H7 (cell line): ENCODE data around the gene SDC1. TPM values are rescaled to one million over a fixed set of nuclear protein-coding genes. Genes with fewer than 3 reads are reported as not detected.

Experiments used
- DNase-seq: peaks from one replicate; pipeline ENCODE4 v3.0.0; 2012
- H3K27me3 ChIP-seq: 2 replicates; pipeline ENCODE4 v1.6.0; 2011; ENCODE audit warnings: mild to moderate bottlenecking, low read length; ENCODE audit not compliant: control insufficient read depth, insufficient read depth
- H3K36me3 ChIP-seq: replicated peaks from 2 replicates; pipeline ENCODE4 v1.5.1; 2011; ENCODE audit warnings: low read length; ENCODE audit not compliant: control insufficient read depth, insufficient read depth
- H3K4me3 ChIP-seq: 2 replicates; pipeline ENCODE4 v1.5.1; 2011; ENCODE audit warnings: low read depth, mild to moderate bottlenecking, control low read depth, low read length, moderate library complexity; ENCODE audit not compliant: insufficient read depth
- total RNA-seq: library from RNA; depleted of rRNA; stranded (reverse); fragments of >200 nt; shearing (Covaris generic); gene quantifications from 2 replicates; pipeline ENCODE4 v1.2.3, GENCODE V29; 2014; rRNA removed

Gene SDC1
- total RNA-seq, 1 experiment from 2014 or later = 38.5 TPM

- Histone ChIP-seq H3K4me3 (no peak overlapping the region), H3K36me3 (no peaks in the 10 kb centered on the region), H3K27me3 (no peaks in the 10 kb centered on the region; the same call in 1 of the 2 replicates)
- DNase-seq = no peak
Measured at GRCh38 chr2:20159411-20160070, 65.4 kb downstream of the SDC1 start.

- no peaks in the 10 kb centered on the region for H3K36me3 ChIP-seq
- no peak overlapping the region for H3K4me3 ChIP-seq
- no peak for DNase-seq
- no peaks in the 10 kb centered on the region; the same call in 1 of the 2 replicates for H3K27me3 ChIP-seq
Measured at GRCh38 chr2:20157193-20157891, 67.6 kb downstream of the SDC1 start.

- Histone ChIP-seq H3K4me3 (no peak overlapping the region), H3K27me3 (no peaks in the 10 kb centered on the region; the same call in 1 of the 2 replicates), H3K36me3 (no peaks in the 10 kb centered on the region)
- DNase-seq = no peak
Measured at GRCh38 chr2:20156836-20157192, 68.1 kb downstream of the SDC1 start.

GRCh38 chr2:20156076-20156759, 68.7 kb downstream of the SDC1 start:
- Histone ChIP-seq H3K4me3 (no peak overlapping the region), H3K27me3 (no peaks in the 10 kb centered on the region; the same call in 1 of the 2 replicates), H3K36me3 (no peaks in the 10 kb centered on the region)
- no peak for DNase-seq

GRCh38 chr2:20153131-20153851, 71.6 kb downstream of the SDC1 start:
- H3K27me3 ChIP-seq = no peaks in the 10 kb centered on the region
- DNase-seq = no peak
- H3K4me3 ChIP-seq = no peak overlapping the region
- no peaks in the 10 kb centered on the region for H3K36me3 ChIP-seq

GRCh38 chr2:20150806-20151571, 73.9 kb downstream of the SDC1 start:
- H3K4me3 ChIP-seq = no peak overlapping the region
- H3K27me3 ChIP-seq = no peaks in the 10 kb centered on the region
- H3K36me3 ChIP-seq = no peaks in the 10 kb centered on the region
- no peak for DNase-seq

Other genes with a start within 250 kb of the SDC1 start
- 12.4 and 15.4 TPM in 2 replicates for gene WDR35, start 235.0 kb downstream of the SDC1 start, total RNA-seq
- 1.8 and 3.6 TPM in 2 replicates for gene MATN3, start 212.5 kb downstream of the SDC1 start, total RNA-seq
- 94.1 and 122 TPM in 2 replicates for gene LAPTM4A, start 173.5 kb downstream of the SDC1 start, total RNA-seq
- gene PUM2, start 125.7 kb upstream of the SDC1 start, total RNA-seq = 35.7 and 36.2 TPM in 2 replicates
- gene RHOB, start 221.9 kb upstream of the SDC1 start, total RNA-seq = 97.0 and 123 TPM in 2 replicates